Vagina (tissue), 2 donors: ENCODE results near the gene WTIP.

Experiments used
- CTCF ChIP-seq, 3 experiments: fragments of 450-650 bp in 2 of 3; fragments of 200-600 bp in 1 of 3; sonication (generic) in 1 of 3; IDR thresholded peaks; one replicate each; pipeline ENCODE4 v1.5.1; 2017 to 2019; ENCODE audit warnings: antibody characterized with exemption in 3 of 3, mild to moderate bottlenecking in 2 of 3, moderate library complexity in 2 of 3
- POLR2A ChIP-seq, 2 donors: fragments of 450-650 bp; IDR thresholded peaks; one replicate each; pipeline ENCODE4 v1.6.1; 2017; ENCODE audit warnings: antibody characterized with exemption in 2 of 2, mild to moderate bottlenecking in 2 of 2, moderate library complexity in 2 of 2

- TF ChIP-seq CTCF (IDR thresholded peaks at IDR 0.05) (no peak), POLR2A (IDR thresholded peaks at IDR 0.05) (no peak)
Observed at GRCh38 chr19:34452723-34453122, 28.8 kb upstream of the WTIP start.
